ENCODE measurements around the gene TANGO2. TPM values are rescaled to one million over a fixed set of nuclear protein-coding genes. Genes with fewer than 3 reads are reported as not detected.

Gene TANGO2
- total and polyA plus RNA-seq, 2 donors (not counting 1 experiment from before 2014, with no cell fraction given), result 75.5 to 75.6 TPM

DNA sequence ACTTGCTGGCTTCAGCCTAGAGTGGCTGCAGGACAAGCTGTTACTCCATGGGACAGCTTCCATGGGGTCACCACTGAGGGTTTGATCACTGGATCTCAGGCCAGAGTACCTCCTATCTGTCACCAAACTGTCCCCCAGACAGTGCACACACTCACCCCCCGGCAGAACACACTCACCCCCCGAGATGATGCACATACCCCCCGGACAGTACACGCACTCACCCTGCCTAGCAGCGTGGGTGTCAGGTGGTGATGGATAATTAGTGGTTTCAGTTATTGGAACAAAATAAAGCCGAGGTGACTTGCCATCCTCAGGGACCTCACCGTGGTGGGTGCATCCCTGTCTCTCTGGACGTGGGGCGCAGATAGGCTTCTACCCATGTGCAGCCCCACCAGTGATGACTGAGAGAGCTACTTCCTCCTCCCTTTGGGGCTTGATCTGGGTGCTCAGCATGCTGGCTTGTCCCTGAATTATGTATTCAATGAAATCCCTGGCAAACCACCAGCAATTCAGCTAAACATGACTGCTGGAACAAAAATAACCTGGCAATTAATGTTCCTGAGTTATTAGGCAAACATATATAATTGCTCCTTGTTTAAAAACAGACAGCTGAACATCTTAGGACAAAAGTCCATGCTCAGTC, 18.9 kb downstream of the TANGO2 start:
- DNase-seq, result no peak
- Histone ChIP-seq H3K4me1 (ENCODE audit: control insufficient read depth in 2 of 2, insufficient read depth in 2 of 2, low read length in 2 of 2) (peaks cover 0 to 24% of the 10 kb centered on the region in 2 donors), H3K4me3 (ENCODE audit: control extremely low read depth in 1 of 5, extremely low read depth in 1 of 5, insufficient read depth in 1 of 5, low read depth in 2 of 5, low read length in 4 of 5) (no peak overlapping the region), H3K9me3 (ENCODE audit: control extremely low read depth in 1 of 3, control insufficient read depth in 2 of 3, insufficient read depth in 1 of 3, low read length in 2 of 3) (peaks cover 0 to 15% (median 0%) of the 10 kb centered on the region in 3 donors), H4K20me1 (ENCODE audit: control insufficient read depth, insufficient read depth, low read length, poor library complexity, severe bottlenecking) (peaks cover 25% of the 10 kb centered on the region), H3K9ac (ENCODE audit: low read length) (no peak overlapping the region), H3K79me2 (ENCODE audit: control insufficient read depth, insufficient read depth, low read length) (peaks cover 47% of the 10 kb centered on the region), H2AFZ (ENCODE audit: insufficient read depth, low read depth, low read length, poor library complexity, severe bottlenecking) (no peak overlapping the region), H3K36me3 (replicated peaks in 1 of 2; ENCODE audit: control extremely low read depth in 1 of 2, control insufficient read depth in 1 of 2, extremely low read depth in 1 of 2, insufficient read depth in 2 of 2, low read length in 1 of 2) (peaks cover 0 to 39% of the 10 kb centered on the region in 2 experiments), H3K4me2 (replicated peaks; ENCODE audit: low read depth, low read length, poor library complexity, severe bottlenecking) (no peak overlapping the region), H3K27ac (ENCODE audit: low read length in 2 of 2) (no peak overlapping the region), H3K27me3 (replicated peaks in 1 of 4; ENCODE audit: control extremely low read depth in 1 of 4, control insufficient read depth in 3 of 4, insufficient read depth in 4 of 4, low read length in 3 of 4) (no peaks in the 10 kb centered on the region)
- H3K4me1 Mint-ChIP-seq, result peaks cover 33% of the 10 kb centered on the region
- no peak for TF ChIP-seq EZH2 (IDR thresholded peaks at IDR 0.05; ENCODE audit: borderline replicate concordance, insufficient read depth, low read depth, low read length, poor library complexity, severe bottlenecking)
- TF ChIP-seq, protein P1, sequence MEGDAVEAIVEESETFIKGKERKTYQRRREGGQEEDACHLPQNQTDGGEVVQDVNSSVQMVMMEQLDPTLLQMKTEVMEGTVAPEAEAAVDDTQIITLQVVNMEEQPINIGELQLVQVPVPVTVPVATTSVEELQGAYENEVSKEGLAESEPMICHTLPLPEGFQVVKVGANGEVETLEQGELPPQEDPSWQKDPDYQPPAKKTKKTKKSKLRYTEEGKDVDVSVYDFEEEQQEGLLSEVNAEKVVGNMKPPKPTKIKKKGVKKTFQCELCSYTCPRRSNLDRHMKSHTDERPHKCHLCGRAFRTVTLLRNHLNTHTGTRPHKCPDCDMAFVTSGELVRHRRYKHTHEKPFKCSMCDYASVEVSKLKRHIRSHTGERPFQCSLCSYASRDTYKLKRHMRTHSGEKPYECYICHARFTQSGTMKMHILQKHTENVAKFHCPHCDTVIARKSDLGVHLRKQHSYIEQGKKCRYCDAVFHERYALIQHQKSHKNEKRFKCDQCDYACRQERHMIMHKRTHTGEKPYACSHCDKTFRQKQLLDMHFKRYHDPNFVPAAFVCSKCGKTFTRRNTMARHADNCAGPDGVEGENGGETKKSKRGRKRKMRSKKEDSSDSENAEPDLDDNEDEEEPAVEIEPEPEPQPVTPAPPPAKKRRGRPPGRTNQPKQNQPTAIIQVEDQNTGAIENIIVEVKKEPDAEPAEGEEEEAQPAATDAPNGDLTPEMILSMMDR (IDR thresholded peaks at IDR 0.05), result no peak
- H3K9me3 Mint-ChIP-seq (ENCODE audit: insufficient read depth), result no peaks in the 10 kb centered on the region
- H3K27ac Mint-ChIP-seq, result no peak overlapping the region
- H3K4me3 Mint-ChIP-seq, result no peak overlapping the region
- ATAC-seq (ENCODE audit: low read depth), result no peak
- intact Hi-C loops (cut with micrococcal nuclease), result loop anchor here (2.0 to 5.0 kb wide), 2 partner anchors 53 to 69 kb away; no protein-coding TSS in a partner anchor
- CTCF ChIA-PET, result interaction anchor here (2.7 kb wide), 1 partner anchor 26 kb away, joined by 11 read pairs; no protein-coding TSS in a partner anchor
- WGBS (ENCODE audit: insufficient coverage), result 97% methylated on average over 4 of the region's 9 CpGs
- POLR2A ChIA-PET, result no interaction called here
- no peaks in the 10 kb centered on the region for H3K27me3 Mint-ChIP-seq

All from B cell (primary cell).